GM19372 (cell line): ENCODE data around the gene MINDY3.
"Not testable (repeated sequence)": the region's sequence is repeated elsewhere in the genome, so short reads cannot be mapped to it uniquely, and the experiment has no call there.

ENCODE experiments used
- ATAC-seq: cut with Tn5 transposase; IDR thresholded peaks from one replicate; pipeline ENCODE4 v1.9.1; 2021; ENCODE audit warnings: mild to moderate bottlenecking, low read depth, moderate library complexity; ENCODE audit not compliant: unreplicated experiment

The MINDY3 gene

DNA sequence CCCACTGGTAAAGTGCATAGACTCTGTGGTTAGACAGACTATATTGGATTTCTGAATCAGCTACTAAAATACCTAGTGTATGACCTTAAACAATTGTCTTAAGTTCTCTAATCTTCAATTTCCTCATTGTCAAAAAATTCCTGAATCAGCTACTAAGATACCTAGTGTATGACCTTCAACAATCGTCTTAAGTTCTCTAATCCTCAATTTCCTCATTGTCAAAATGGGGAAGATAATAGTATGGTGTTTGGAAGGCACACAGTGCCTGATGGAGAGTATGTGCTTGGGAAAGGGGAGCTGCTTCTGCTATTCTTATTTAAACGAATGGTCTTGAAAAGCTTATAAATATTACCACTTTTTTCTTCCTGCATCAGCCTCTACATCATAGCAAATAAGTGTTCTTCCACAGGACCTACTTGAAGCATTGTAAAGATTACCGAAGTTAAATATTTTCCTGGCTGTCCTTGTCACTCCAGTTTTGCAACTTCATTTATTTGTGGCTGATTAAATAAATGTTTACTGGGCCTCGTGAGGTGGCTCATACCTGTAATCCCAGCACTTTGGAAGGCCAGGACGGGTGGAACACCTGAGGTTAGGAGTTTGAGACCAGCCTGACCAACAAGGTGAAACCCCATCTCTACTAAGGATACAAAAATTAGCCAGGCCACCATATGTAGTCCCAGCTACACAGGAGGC lies 76.2 kb downstream of the MINDY3 start:
- no peak for ATAC-seq

DNA sequence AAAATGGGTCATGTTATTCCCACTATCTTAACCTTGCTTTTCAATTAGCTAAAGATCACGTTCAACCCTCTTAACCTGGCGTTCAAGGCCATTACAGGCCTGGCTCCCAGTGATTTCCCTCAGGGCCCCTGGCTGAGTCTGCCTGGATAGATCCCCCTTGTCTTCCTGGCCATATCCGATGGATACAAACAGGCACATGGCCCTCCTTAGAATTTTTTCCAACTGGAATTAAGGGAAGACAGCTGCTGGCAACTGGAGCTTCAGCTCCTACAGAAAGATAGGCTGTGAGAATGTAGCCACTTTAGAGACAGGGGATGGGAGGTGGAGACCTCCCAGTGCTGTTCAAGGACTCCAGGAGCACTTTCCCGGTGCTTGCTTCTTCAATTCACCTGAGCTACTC lies 77.5 kb downstream of the MINDY3 start:
- no peak for ATAC-seq

DNA sequence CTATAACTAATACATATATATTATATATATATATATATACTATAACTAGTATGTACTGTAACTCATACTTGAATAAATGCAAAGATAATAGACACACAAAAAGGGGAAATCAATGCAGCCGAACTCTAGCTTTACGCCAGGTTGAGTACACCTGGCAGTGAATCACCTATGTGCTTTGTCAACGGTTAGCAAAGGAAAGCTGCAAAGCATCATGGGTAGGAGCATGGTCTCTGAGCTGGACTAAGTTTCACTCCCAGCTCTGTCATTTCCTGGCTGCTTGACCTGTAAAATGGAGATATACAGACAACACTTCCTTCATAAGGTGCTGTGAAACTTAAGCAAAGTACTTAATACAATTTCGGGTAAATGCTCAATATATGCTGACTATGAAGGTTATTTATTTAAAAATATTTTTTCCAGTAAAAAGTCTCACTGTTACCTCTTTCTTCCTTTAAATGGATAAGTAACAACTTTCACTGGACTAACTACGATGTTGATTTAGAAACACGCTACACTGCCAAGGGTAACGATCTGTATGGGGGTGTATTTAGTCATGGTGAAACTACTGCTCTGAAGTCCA lies 78.8 kb downstream of the MINDY3 start:
- no peak for ATAC-seq

DNA sequence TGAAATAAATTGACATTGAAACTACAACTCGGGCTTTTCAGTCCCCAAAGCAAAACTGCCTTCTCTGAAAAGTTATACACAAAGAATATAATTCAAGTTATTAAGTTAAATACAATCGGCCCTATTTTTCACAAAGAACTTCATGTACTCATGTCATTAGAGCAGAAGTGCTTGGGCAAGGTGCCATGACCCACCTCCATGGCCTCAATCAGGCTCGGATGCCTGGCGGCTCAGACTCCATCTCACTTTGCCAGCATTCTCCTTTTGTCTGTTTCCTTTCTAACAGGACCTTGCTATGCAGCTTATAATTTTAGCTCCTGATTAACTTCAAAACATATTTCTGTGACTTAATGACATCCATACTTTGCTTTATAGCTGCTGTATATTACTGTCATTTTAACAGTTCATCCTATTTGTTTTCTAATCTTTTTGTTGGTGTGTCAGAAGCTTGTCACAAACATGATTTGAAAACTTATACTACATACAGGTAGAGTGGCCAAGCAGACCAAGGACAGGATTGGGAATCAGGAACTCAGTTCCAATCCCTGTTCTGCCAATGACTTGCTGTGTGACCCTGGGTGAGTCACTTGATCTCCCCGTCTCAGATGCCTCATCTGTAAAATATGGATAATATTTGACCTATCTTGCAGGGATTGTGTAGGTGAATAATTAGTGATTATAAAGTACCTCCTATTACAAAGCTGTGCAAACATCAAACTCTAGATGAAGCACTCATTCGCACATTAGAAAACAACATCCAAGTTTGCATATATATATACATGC lies 79.8 kb downstream of the MINDY3 start:
- ATAC-seq = no peak

DNA sequence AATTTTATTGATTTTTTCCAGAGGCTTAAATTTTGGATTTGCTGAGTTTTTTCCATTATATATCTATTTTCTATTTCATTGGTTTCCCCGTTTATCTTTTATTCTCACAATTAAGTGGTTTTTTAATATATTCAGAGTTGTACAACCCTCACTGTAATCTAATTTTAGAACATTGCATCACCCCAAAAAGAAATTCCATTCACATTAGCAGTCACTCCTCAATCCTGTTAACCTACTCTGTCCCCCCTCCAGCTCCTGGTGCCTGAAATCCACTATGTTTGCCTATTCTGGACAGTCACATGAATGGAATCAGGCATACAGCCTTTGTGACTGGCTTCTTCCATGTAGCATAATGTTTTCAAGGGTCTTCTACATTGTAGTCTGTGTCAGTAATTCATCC lies 84.8 kb downstream of the MINDY3 start:
- no peak for ATAC-seq

DNA sequence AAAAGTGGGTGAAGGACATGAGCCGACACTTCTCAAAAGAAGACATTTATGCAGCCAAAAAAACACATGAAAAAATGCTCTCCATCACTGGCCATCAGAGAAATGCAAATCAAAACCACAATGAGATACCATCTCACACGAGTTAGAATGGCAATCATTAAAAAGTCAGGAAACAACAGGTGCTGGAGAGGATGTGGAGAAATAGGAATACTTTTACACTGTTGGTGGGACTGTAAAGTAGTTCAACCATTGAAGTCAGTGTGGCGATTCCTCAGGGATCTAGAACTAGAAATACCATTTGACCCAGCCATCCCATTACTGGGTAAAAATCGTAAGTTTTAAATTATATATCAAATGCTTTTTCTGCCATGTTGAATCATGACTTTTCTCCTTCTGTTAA lies 85.8 kb downstream of the MINDY3 start:
- ATAC-seq = not testable (repeated sequence)

DNA sequence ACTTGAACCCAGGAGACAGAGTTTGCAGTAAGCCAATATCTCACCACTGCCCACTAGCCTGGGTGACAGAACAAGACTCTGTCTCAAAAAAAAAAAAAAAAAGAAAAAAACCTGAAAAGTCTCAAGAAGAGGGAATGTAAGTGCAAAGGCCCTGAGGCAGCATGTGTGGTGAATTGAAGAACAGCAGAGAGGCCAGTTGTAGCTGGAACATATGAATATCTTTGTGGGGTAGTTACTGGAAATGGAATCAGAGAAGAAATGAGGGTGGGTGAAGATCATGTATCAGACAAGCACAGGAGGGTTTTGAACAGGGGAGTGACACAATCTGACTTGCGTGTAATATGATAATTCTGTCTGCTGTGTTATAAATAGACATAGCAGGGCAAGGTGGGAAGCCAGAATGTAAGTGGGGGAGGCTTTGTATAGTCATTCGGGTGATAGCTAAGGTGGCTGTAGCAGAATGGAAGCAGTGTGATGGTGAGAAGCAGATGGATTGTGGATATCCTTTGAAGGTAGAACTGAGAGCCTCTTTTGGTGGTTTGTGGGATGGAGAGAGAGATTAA lies 95.3 kb downstream of the MINDY3 start:
- ATAC-seq = no peak

DNA sequence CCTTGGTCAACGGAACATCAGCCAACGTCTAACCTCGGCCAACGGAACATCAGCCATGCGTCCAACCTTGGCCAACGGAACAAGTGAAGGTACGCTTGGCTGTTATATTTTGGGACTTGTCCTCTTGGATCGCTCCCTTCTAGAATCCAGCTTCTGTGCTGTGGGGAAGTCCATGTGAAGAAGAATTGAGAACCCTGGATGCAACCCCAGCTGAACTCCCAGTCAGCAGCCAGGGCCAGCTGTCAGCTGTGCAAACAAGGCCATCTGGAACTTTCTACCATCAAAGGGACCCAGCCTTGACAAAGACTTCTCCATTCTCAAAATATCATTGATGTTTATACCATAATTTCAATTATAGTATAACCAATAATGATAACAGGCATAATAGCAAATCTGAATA lies 97.3 kb downstream of the MINDY3 start:
- no peak for ATAC-seq

DNA sequence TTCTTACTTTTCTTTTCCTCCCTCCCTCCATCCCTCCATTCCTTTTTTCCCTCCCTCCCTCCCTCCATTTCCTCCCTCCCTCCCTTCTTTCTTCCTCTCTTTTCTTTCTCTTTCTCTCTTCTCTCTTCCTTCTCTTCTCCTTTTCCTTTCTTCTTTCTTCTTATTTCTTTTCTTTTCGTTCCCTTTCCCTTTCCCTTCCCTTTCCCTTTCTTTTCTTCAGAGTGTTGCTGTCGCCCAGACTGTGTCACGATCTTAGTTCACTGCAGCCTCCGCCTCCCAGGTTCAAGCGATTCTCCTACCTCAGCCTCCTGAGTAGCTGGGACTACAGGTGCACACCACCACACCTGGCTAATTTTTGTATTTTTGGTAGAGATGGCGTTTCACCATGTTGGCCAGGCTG lies 98.1 kb downstream of the MINDY3 start:
- not testable (repeated sequence) for ATAC-seq

DNA sequence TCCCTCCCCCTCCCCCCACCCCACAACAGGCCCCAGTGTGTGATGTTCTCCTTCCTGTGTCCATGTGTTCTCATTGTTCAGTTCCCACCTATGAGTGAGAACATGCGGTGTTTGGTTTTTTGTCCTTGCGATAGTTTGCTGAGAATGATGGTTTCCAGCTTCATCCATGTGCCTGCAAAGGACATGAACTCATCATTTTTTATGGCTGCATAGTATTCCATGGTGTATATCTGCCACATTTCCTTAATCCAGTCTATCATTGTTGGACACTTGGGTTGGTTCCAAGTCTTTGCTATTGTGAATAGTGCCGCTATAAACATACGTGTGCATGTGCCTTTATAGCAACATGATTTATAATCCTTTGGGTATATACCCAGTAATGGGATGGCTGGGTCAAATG lies 99.1 kb downstream of the MINDY3 start:
- ATAC-seq = not testable (repeated sequence)

DNA sequence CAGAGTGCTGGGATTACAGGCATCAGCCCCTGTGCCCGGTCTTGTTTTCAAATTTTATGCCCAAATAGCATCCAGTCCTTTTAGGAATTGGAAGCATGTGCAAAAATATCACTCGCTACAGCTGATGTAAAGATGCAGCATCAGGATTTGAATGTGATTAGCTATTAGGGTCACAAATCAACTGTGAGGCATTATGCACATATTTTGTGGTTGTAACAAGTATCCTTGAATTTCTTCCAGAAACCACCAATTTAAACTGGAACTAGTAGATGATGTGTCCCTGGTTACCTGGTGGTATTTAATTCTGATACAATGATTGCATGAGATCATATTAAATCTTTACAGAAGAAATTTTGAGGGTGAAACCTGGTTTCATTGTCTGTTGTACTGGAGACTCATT lies 99.6 kb downstream of the MINDY3 start:
- no peak for ATAC-seq

DNA sequence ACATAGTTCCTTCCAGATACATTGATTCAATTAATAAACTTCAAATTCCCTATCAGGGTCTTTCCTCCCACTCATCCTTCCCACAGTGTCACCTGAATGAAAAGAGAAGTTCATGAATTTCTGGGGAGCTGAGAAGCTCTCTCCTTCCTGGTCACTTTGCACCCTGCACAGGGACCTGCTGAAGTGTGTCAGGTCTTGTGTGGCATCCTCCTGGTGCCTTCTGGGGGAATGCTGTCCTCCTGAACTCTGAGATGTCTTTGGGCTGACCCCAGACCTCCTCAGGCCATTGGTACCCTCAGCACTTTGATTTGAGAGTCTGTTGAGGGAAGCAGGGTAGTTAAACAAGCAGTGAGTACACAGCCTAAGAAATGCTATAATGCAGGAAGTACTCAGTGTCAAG lies 101.0 kb downstream of the MINDY3 start:
- no peak for ATAC-seq

DNA sequence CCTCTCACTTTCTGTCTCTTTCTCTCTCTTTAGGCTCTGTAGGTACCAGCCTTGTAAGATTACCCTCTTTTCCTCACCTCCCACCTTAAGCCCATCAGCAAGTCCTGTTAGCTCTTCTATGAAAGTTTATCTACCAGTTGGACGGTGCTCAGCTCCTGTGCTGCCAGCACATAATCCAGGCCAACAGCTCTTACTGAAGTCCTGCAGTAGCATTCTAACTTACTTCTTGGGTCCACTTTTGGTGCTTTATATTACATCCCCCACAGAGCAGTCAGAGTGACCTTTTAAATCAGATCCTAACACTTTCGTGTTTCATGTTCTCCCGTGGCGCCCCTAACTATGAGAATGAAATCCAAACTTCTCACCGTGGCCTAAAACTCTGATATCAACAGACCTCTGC lies 101.7 kb downstream of the MINDY3 start:
- no peak for ATAC-seq

DNA sequence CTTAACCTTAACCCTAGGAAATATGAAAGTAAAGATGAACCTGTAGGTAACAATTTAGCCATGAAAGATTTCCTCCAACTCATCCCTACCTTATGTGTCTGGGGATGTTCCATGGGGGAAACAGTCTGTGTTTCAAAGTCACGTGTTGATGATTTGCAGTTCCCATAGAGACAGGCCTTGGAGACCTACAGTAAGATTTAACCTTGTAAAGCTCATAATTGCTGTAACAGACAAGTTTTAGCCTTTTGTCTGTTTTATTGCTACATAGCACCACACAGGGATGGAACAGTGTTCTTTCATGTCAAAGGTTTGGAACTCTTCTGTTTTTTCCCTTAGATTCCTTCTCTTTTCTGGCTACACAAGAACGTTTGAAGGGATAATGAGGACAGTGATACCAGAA lies 105.4 kb downstream of the MINDY3 start:
- no peak for ATAC-seq

DNA sequence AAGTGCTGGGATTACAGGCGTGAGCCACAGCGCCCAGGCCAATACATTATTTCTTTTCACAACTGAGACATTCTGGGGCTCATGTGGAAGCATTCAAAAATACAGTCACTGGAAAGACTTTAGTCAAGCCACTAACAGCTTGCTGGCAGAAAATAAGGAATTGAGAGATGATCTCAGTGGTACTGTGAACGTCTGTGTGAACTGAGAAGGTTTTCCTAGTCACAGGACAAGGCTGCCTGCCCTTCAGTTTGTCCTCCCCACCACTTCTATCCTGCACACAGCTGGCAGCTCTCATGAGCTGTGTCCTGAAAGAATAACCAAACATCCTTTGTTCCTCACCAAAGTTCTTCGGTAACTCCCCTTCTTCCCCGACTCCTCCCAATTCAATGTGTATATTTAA lies 109.3 kb downstream of the MINDY3 start:
- no peak for ATAC-seq

DNA sequence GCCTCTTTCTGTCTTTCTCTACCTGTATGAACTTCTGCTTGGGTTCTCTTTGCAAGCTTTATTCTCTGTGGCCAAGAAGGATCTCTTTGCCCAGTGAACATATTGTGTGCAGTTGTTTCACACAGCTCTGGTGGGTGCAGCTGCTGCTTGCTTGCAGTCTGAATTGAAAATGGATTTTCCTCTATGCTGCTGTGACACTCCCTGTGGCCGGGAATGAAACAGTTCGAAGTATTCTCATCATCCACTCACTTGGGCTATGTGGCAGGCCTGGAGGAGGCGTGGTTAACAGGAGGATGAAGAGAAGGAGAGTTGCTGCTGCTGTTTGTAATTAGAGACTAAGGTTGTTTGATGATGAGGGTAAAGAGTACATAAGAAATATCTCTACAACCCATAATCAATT lies 112.2 kb downstream of the MINDY3 start:
- no peak for ATAC-seq

DNA sequence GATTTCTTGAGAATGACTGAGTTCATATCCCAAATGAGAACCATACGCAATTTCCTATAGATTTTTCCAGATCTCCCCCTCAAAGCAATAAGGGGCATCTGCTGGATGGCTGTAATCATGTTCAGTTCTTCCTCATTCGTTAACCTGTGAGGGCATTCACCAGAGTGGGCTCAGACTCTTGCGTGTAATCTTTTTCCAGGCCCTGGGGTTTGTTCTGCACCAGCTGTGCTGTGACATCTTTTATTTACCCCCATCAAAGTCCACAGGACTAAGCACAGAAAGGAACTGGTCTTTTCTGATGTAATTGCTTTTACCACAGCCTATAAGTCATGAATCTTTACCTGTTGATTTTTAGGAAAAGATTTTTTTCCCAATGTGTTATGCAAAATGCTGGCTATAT lies 112.7 kb downstream of the MINDY3 start:
- ATAC-seq = no peak

DNA sequence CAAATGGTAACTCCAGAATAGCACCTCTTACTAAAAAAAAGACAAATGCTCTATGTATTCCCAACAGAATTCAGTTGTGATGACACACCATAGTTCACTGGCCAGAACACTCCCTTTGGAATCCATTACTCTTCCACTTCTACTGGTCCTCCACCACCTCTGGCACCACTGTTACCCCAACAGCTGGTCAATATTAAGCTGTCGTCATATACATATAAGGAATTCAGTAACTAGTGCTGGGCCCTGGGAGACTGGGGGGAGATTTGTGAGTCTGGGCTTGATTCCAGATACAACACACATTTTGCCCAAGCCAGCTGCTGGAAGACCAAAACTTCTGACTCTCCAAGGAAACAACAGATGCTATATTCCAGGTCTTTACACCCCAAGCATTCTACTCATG lies 114.6 kb downstream of the MINDY3 start:
- no peak for ATAC-seq

DNA sequence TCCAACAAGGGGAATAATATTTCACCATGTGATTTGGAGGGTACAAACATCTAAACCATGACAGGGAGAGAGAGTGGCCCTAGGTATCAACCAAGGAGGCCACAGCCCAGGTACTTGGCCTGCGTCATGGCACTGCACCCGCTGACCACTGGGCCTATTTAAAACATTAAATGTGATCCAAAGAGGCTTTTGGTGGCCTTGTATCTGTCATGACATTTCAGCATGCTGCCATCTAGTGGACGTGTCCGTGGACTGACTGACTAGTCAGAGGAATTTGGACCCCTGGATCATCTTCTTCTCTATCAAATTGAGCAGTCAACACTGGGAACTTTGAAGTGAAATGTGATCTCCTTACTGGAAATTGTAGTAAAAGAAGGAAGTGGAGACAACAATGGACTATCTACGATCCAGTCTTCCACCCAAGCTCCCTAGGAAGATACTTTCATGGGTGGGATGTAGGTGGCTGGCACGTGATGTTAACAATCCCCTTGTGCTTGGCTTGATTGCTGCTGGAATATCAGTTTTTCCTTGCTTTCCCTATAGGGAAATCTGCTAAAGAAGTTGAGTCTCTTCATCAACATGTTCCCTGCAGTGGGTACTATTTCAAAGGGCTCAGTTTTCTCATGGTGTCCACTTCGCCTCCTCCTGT lies 116.0 kb downstream of the MINDY3 start:
- peak; percentile 59 for ATAC-seq

DNA sequence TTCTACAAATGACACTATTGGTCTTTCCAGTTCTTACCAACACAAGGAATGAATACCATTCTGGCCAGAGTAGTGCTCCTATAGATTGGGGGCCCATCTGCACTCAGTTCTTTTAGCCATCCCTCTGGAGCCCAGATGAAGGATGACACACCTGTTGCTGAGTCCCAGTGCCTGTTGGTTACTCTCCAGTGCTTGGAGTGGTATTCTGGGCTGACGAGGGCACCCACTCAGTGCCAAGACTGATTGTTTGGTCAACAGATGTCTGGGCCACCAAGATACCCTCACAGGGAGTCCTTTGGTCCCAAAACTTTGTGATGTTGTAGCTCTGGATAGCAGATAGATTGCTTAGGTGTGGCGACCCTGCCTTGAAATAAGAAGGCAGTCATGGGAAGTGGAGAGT lies 116.9 kb downstream of the MINDY3 start:
- ATAC-seq = no peak

DNA sequence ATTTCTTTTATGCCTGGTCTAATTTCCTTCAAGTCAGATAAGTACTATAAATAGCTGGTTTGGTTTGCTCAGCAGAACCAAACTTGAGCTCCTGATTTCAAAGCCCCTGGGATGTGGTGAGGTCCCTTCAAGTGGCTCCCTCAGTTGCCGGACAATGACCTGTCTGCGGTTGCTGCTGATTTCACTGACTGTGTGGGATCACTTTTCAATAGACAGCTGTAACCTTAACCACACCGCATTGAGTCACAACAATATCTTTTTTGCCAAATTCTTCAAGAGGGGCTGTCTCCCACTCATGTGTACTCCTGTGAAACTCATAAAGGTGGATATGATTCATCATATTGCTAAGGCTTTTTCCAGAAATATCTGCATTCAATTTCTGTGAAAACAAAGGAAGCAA lies 117.5 kb downstream of the MINDY3 start:
- ATAC-seq = no peak
